GM12878 (cell line): Measurements from ENCODE around the gene EFHD2. TPM values are rescaled to one million over a fixed set of nuclear protein-coding genes. Genes with fewer than 3 reads are reported as not detected.

Experiments used
- ATAC-seq: fragments of 200-7000 bp; cut with Tn5 transposase; 3 replicates; pipeline ENCODE4 v1.9.1; 2020; ENCODE audit warnings: mild to moderate bottlenecking, moderate library complexity
- BruUV-seq: library from RNA; stranded (reverse); fragments of 400-500 nt; replicated peaks from 2 replicates; lab custom pipeline; 2021; lab: Mats Ljungman, UMichigan
- CTCF ChIA-PET: fragments of 300-600 bp; sonication (Branson Sonifier 250); formaldehyde crosslinking; extraction: SDS; loops from one replicate; lab custom pipeline; 2021; ENCODE audit warnings: inconsistent platforms; lab: Yijun Ruan, JAX
- POLR2A ChIA-PET: fragments of 350-600 bp; formaldehyde crosslinking; extraction: SDS; loops from one replicate; lab custom pipeline; 2021; ENCODE audit warnings: inconsistent platforms; lab: Charles Lee
- RAD21 ChIA-PET: fragments of 300-600 bp; sonication (Branson Sonifier 250); formaldehyde crosslinking; loops from one replicate; lab custom pipeline; 2023; ENCODE audit warnings: antibody characterized with exemption; ENCODE audit not compliant: unreplicated experiment; lab: Charles Lee
- SMC1A ChIA-PET: fragments of 300-600 bp; sonication (Branson Sonifier 250); formaldehyde crosslinking; loops from one replicate; lab custom pipeline; 2023; ENCODE audit not compliant: unreplicated experiment, uncharacterized antibody; lab: Charles Lee
- DNase-seq: peaks from one replicate; pipeline ENCODE4 v3.0.0-alpha.2; 2011; ENCODE audit warnings: low read depth, low spot score
- FAIRE-seq: peaks from 3 replicates; lab custom pipeline; 2011; peaks lifted over from hg19 to GRCh38; lab: Jason Lieb, UNC
- H2AFZ ChIP-seq: 2 replicates; pipeline ENCODE4 v1.6.0; 2011; ENCODE audit warnings: low read depth, low read length, control low read depth; ENCODE audit not compliant: control insufficient read depth
- H3K27ac ChIP-seq: 2 replicates; pipeline ENCODE4 v1.5.1; 2011; ENCODE audit warnings: control low read depth; ENCODE audit not compliant: control insufficient read depth, insufficient read depth
- H3K27me3 ChIP-seq, 2 experiments: replicated peaks in 1 of 2; 2 replicates each; pipeline versions ENCODE4 v1.6.0 to v1.6.1; 2011; ENCODE audit warnings: low read length in 1 of 2; ENCODE audit not compliant: control insufficient read depth in 2 of 2, insufficient read depth in 2 of 2
- H3K36me3 ChIP-seq, 2 experiments: 2 replicates each; pipeline ENCODE4 v1.5.1; 2011; ENCODE audit warnings: low read length in 1 of 2; ENCODE audit not compliant: control insufficient read depth in 2 of 2, insufficient read depth in 2 of 2
- H3K4me1 ChIP-seq: 2 replicates; pipeline ENCODE4 v1.6.1; 2011; ENCODE audit warnings: mild to moderate bottlenecking, low read length, moderate library complexity, mixed read lengths; ENCODE audit not compliant: control insufficient read depth, insufficient read depth
- H3K4me2 ChIP-seq: 2 replicates; pipeline ENCODE4 v1.6.0; 2011; ENCODE audit warnings: control low read depth; ENCODE audit not compliant: control insufficient read depth, insufficient read depth
- H3K4me3 ChIP-seq: fragments of 200-600 bp; sonication (generic); 2 replicates; pipeline ENCODE4 v1.5.1; 2016
- H3K79me2 ChIP-seq: 2 replicates; pipeline ENCODE4 v1.6.0; 2011; ENCODE audit warnings: low read length; ENCODE audit not compliant: control insufficient read depth, insufficient read depth
- H3K9ac ChIP-seq: 2 replicates; pipeline ENCODE4 v1.8.0; 2011; ENCODE audit warnings: low read length, control low read depth, mixed read lengths; ENCODE audit not compliant: control insufficient read depth, insufficient read depth
- H3K9me3 ChIP-seq: replicated peaks from 3 replicates; pipeline ENCODE4 v1.5.1; 2011; ENCODE audit warnings: mild to moderate bottlenecking, low read length; ENCODE audit not compliant: control insufficient read depth, insufficient read depth
- H4K20me1 ChIP-seq: 2 replicates; pipeline ENCODE4 v1.6.0; 2011; ENCODE audit not compliant: control insufficient read depth, insufficient read depth
- ASH2L ChIP-seq: fragments of 300-600, 200-600 bp; sonication (generic); IDR thresholded peaks from 2 replicates; pipeline ENCODE4 v1.6.1; 2017; ENCODE audit warnings: low read depth, mild to moderate bottlenecking, borderline replicate concordance
- BHLHE40 ChIP-seq, 2 experiments: fragments of 450-650 bp in 1 of 2; IDR thresholded peaks; 2 replicates each; pipeline ENCODE4 v1.6.1; 2011 to 2017; ENCODE audit warnings: low read depth in 2 of 2, borderline replicate concordance in 1 of 2, improper control_type of control experiment in 1 of 2, low read length in 1 of 2, mild to moderate bottlenecking in 1 of 2
- FOXK2 ChIP-seq: fragments of 450-650 bp; IDR thresholded peaks from 2 replicates; pipeline ENCODE4 v1.6.1; 2017; ENCODE audit warnings: mild to moderate bottlenecking, moderate library complexity
- JUND ChIP-seq: IDR thresholded peaks from 2 replicates; pipeline ENCODE4 v1.6.1; 2012; ENCODE audit warnings: low read depth, mild to moderate bottlenecking, low read length, improper control_type of control experiment, moderate library complexity
- MXI1 ChIP-seq: fragments of 150-350 bp; IDR thresholded peaks from 2 replicates; pipeline ENCODE4 v1.6.1; 2011; ENCODE audit warnings: low read depth, mild to moderate bottlenecking, inconsistent platforms, low read length, improper control_type of control experiment
- NR2C1 ChIP-seq: fragments of 450-650 bp; IDR thresholded peaks from 2 replicates; pipeline ENCODE4 v1.6.1; 2017; ENCODE audit warnings: antibody characterized with exemption, mild to moderate bottlenecking, moderate library complexity
- NR2F1 ChIP-seq: fragments of 450-650 bp; conservative IDR thresholded peaks from 2 replicates; pipeline ENCODE4 v1.6.1; 2017; ENCODE audit warnings: mild to moderate bottlenecking
- RAD21 ChIP-seq: IDR thresholded peaks from 2 replicates; pipeline ENCODE4 v1.6.1; 2011; ENCODE audit warnings: mild to moderate bottlenecking, low read depth, low read length, moderate library complexity; ENCODE audit not compliant: insufficient read depth
- RELB ChIP-seq: fragments of 450-650 bp; IDR thresholded peaks from 2 replicates; pipeline ENCODE4 v1.6.1; 2017; ENCODE audit warnings: low read depth, mild to moderate bottlenecking, moderate library complexity
- RFX5 ChIP-seq: IDR thresholded peaks from 2 replicates; pipeline ENCODE4 v1.6.1; 2011; ENCODE audit warnings: low read depth, low read length, improper control_type of control experiment
- SMAD1 ChIP-seq: fragments of 450-650 bp; IDR thresholded peaks from 2 replicates; pipeline ENCODE4 v1.6.1; 2018; ENCODE audit warnings: mild to moderate bottlenecking, low read depth; ENCODE audit not compliant: partially characterized antibody
- SRF ChIP-seq, 2 experiments: IDR thresholded peaks; 2 replicates each; pipeline ENCODE4 v1.6.1; 2011; ENCODE audit warnings: low read depth in 2 of 2, low read length in 2 of 2, mild to moderate bottlenecking in 1 of 2, moderate library complexity in 1 of 2
- TCF12 ChIP-seq: IDR thresholded peaks from 2 replicates; pipeline ENCODE4 v1.6.1; 2011; ENCODE audit warnings: low read depth, mild to moderate bottlenecking, low read length
- WRNIP1 ChIP-seq: IDR thresholded peaks from 2 replicates; pipeline ENCODE4 v1.6.1; 2011; ENCODE audit warnings: low read depth, low read length, improper control_type of control experiment, borderline replicate concordance
- ZNF217 ChIP-seq: fragments of 450-650 bp; IDR thresholded peaks from 2 replicates; pipeline ENCODE4 v1.6.1; 2017; ENCODE audit warnings: antibody characterized with exemption, mild to moderate bottlenecking
- ZNF687 ChIP-seq: fragments of 450-650 bp; IDR thresholded peaks from 2 replicates; pipeline ENCODE4 v1.6.1; 2017; ENCODE audit warnings: mild to moderate bottlenecking, moderate library complexity
- ZZZ3 ChIP-seq: IDR thresholded peaks from 2 replicates; pipeline ENCODE4 v1.6.1; 2011; ENCODE audit warnings: low read depth; ENCODE audit not compliant: control insufficient read depth, insufficient read length
- WGBS: methylation state at CpG from one replicate; pipeline ENCODE4 v1.1.6; 2016; ENCODE audit warnings: low lambda C conversion rate; ENCODE audit not compliant: insufficient replicate concordance, insufficient coverage; ENCODE audit errors: missing lambda C conversion rate; 5-methylcytosine and 5-hydroxymethylcytosine counted together
- in situ Hi-C: fragments of 300-500 bp; cut with MboI; formaldehyde crosslinking; loops from 9 replicates; pipeline ENCODE4 v1.14.3; 2018; ENCODE audit warnings: mixed read lengths
- intact Hi-C: fragments of 100-400 bp; cut with micrococcal nuclease; formaldehyde crosslinking; loops from one replicate; pipeline ENCODE4 v1.14.2; 2022; ENCODE audit not compliant: unreplicated experiment
- polyA plus RNA-seq, 11 experiments: library from polyadenylated mRNA; depleted of rRNA in 4 of 11; unstranded in 6 of 11; stranded (reverse) in 5 of 11; fragments of >200 nt; fragmentation: Nextera tagmentation in 4 of 11; fragmentation: Illumina TruSeq in 1 of 11; extraction: Ambion mirVana in 4 of 11; extraction: Trizol in 1 of 11; gene quantifications; 1 replicate in 1 of 11; 2 replicates in 10 of 11; pipeline versions ENCODE4 v1.2.1 to v1.2.3, GENCODE V29; 2011 to 2016; ENCODE audit warnings: inconsistent platforms in 2 of 11, missing spikeins in 2 of 11, low read depth in 1 of 11
- total RNA-seq, 4 experiments: library from RNA; depleted of rRNA in 3 of 4; stranded (reverse); fragments of >200 nt in 3 of 4; fragmentation: Illumina TruSeq in 1 of 4; extraction: Trizol in 1 of 4; gene quantifications; 2 replicates each; pipeline versions ENCODE4 v1.2.1 to v1.2.3, GENCODE V29; 2013 to 2021

The EFHD2 gene
- total and polyA plus RNA-seq, 10 of the 15 experiments (the other 5 are each of a cell fraction or from before 2014, with no cell fraction given), result 4.0 to 114 (median 66.1) TPM

GRCh38 chr1:15425521-15425920 is 15.8 kb downstream of the EFHD2 start:
- SMC1A ChIA-PET, result no interaction called here
- POLR2A ChIA-PET, result no interaction called here

More at GRCh38 chr1:15425521-15425920, 15.8 kb downstream of the EFHD2 start:
- TF ChIP-seq RELB (no peak), ZNF687 (no peak), TCF12 (no peak), JUND (no peak), NR2F1 (no peak), ZNF217 (no peak), BHLHE40 (IDR thresholded peaks at IDR 0.05; ENCODE audit: borderline replicate concordance in 1 of 2, low read depth in 2 of 2, low read length in 1 of 2) (no peak), MXI1 (no peak), WRNIP1 (no peak), RAD21 (no peak), NR2C1 (no peak), ZZZ3 (no peak), SMAD1 (no peak), RFX5 (no peak), FOXK2 (no peak), ASH2L (no peak), SRF (IDR thresholded peaks at IDR 0.05; ENCODE audit: low read depth in 2 of 2, low read length in 2 of 2) (no peak)
- Histone ChIP-seq H3K36me3 (peaks cover 6 to 22% of the 10 kb centered on the region in 2 experiments; a peak in 3 of 4 replicates), H4K20me1 (peaks cover 4% of the 10 kb centered on the region; the same call in 1 of the 2 replicates), H2AFZ (no peak overlapping the region), H3K27me3 (no peaks in the 10 kb centered on the region), H3K4me3 (no peak overlapping the region), H3K79me2 (peaks cover 13% of the 10 kb centered on the region), H3K4me1 (no peaks in the 10 kb centered on the region), H3K9ac (no peak overlapping the region), H3K27ac (no peak overlapping the region), H3K4me2 (no peak overlapping the region), H3K9me3 (no peaks in the 10 kb centered on the region)
- DNase-seq (no peak), FAIRE-seq (no peak), ATAC-seq (no peak)
- BruUV-seq, result no TSS peak
- CTCF ChIA-PET, result no interaction called here
- intact Hi-C loops (no loop called here), in situ Hi-C loops (loop anchor here (5.0 kb wide), 1 partner anchor 98 kb away; no protein-coding TSS in a partner anchor)
- RAD21 ChIA-PET, result interaction anchor here (0.8 kb wide), 1 partner anchor 102 kb away, joined by 3 read pairs; no protein-coding TSS in a partner anchor
- 98% methylated on average over 10 of the region's 10 CpGs for WGBS
